Prostate gland (tissue), 2 donors: ENCODE data around the gene DCUN1D5.

Experiments
- CTCF ChIP-seq, 4 experiments: fragments of 200-600 bp in 2 of 4; fragments of 450-650 bp in 2 of 4; sonication (generic) in 2 of 4; IDR thresholded peaks; 1 replicate in 3 of 4; 2 replicates in 1 of 4; pipeline ENCODE4 v1.5.1; 2016 to 2019; ENCODE audit warnings: antibody characterized with exemption in 4 of 4, mild to moderate bottlenecking in 2 of 4, moderate library complexity in 2 of 4
- POLR2A ChIP-seq: fragments of 450-650 bp; IDR thresholded peaks from one replicate; pipeline ENCODE4 v1.6.1; 2016; ENCODE audit warnings: antibody characterized with exemption, mild to moderate bottlenecking

GRCh38 chr11:103050351-103050750, 41.6 kb downstream of the DCUN1D5 start:
- TF ChIP-seq POLR2A (no peak), CTCF (IDR thresholded peaks at IDR 0.05) (no peak)
